HuH-7.5 (cell line): ENCODE measurements around the gene CCDC102A.
"Not testable (repeated sequence)": the region's sequence is repeated elsewhere in the genome, so short reads cannot be mapped to it uniquely, and the experiment has no call there.

Experiments used
- DNase-seq: peaks from one replicate; pipeline ENCODE4 v3.0.0; 2011; ENCODE audit warnings: low spot score

The CCDC102A gene

GRCh38 chr16:57536306-57537193, at the start of gene CCDC102A:
Gene CCDC102A, minus strand, starts transcription at chr16:57536571. Its CDS starts 7,394 bp downstream, at chr16:57529177.
- no peak for DNase-seq

GRCh38 chr16:57585051-57585687, 48.8 kb upstream of the CCDC102A start:
- no peak for DNase-seq

DNA sequence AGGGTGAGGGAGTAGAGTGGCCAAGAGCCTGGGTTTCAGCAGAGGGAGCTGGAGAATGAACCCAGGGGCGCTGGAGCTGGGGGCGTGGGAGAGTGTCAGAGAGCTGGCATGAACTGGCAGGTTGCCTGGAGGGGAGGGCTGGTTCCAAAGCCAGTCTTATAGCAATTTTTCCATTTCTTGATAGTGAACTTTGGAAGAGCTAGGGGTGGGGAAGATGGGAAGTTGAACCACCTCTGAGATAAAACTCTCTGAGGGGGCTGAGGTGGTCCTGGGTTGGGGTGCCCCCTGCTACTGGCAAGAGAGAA, 42.9 kb upstream of the CCDC102A start:
- DNase-seq: no peak

- no peak for DNase-seq
Measured at GRCh38 chr16:57578521-57579360, 42.4 kb upstream of the CCDC102A start.

DNA sequence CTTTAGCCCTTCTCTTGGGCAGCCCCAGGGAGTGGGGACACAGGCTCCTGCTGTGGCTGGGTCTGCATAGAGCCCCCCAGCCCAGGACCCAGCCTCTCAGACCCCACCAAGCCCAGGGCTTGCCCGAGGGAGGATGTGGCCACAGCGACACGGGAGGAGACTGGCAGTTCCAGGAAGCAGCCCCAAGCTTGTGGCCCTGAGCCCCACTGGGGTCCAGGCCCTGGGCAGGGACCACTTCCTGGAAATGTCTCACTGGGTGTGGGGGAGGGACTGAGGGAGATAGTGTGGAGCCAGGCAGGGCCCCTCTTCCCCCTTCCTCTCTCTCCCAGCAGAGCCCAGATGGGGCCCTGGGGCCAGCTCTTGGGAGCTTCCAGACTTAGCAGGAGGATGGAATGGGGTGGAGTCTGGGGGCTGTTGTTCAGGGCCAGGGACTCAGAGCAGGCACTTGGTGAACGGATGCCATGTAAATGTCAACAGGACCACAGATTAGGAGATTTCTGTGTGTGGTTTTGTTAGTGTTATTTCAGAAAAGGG, 41.4 kb upstream of the CCDC102A start:
- no peak for DNase-seq

GRCh38 chr16:57577214-57577613, 40.8 kb upstream of the CCDC102A start:
- no peak for DNase-seq

DNA sequence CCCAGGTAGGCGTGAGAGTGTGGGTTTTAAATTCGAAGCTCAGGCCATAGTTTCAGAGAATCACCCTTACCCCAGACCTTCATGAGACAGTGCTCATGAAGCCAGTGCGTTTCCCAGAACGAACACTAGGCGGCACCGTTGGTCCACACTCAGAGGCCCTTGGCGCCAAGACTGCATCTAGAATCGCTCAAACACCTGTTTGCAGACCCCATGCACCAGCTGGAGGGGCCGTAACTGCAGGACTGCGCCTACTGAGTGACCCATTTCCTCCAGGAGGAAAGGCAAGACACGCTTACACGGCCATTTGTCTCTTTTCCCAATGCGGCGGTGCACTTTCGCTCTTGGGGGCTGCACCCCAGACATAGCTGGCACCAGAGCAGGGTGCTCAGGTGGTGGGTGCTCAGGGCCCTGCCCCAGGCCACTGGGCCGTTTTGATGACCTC, 40.1 kb upstream of the CCDC102A start:
- DNase-seq: peak; percentile 68

GRCh38 chr16:57575468-57576277, 39.3 kb upstream of the CCDC102A start:
- no peak for DNase-seq

DNA sequence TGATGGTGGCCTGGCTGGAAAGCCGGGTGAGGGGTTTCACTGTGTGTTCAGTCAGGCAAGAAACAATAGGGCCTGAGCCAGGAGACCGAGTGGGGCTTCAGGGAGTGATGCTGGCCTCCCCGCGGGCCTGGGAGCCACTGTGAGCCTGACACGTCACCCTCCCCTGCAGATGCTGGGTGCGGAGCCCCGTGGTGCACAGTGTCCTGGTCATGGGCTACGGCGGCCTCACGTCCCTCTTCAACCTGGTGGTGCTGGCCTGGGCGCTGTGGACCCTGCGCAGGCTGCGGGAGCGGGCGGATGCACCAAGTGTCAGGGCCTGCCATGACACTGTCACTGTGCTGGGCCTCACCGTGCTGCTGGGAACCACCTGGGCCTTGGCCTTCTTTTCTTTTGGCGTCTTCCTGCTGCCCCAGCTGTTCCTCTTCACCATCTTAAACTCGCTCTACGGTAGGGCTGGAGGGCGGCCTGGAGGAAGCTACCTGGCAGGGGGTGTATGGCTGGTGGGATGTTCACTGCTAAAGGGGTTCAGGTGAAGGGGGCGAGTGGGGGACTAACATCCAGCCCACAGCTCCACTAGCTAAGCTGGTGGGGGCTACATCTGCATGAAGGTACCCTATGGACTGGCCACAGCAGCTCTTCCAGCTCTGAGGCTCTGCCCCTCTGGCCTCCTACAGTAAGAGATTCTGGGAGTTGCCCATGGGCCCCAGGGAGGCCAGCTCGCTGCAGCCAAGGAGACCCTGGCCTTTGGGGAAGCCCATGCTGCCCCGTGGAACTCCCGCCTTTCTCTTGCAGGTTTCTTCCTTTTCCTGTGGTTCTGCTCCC, 38.5 kb upstream of the CCDC102A start:
- DNase-seq: no peak

DNA sequence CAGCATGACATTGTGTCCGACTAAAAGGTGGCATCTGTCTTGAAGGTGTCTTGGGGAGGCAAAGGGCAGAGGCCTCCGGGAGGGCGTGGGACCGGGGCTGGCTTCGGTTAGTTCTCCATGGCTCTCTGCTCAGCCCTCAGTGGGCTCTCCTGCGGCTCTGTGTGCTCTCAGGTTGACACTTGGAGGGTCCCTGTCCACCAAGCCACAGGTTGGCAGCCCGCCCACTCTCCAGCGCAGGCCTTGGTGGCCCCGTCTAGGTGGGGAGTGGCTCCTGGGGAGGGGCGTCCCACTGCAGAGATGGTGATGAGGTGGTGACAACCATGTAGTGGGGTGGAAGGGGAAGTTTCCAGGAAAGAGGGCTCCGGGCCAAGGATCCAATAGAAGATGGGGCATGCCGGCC, 37.7 kb upstream of the CCDC102A start:
- DNase-seq: no peak

DNA sequence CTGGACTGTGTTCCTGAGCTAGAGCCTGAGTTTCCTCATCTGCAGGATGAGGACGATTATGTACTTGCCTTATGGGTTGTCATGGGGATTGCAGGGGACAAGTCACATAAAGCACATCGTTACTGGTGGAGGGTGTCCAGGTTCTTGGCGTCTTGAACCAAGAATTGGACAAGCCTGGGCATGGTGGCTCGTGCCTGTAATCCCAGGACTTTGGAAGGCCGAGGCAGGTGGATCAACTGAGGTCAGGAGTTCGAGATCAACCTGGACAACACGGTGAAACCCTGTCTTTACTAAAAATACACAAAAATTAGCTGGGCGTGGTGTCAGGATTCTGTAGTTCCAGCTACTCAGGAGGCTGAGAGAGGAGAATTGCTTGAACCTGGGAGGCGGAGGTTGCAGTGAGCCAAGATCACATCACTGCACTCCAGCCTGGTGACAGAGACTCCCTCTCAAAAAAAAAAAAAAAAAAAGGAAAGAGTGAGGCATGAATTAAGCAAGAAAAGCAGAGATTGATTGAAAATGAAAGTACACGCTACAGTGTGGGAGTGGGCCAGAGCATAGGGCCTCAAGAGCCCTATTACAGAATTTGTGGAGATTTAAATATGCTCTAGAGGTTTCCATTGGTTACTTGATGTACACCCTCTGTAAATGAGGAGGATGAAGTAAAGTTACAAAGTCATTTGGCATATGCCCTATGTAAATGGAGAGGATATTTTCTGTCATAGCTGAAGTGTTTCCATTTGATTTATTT, 36.8 kb upstream of the CCDC102A start:
- no peak for DNase-seq

GRCh38 chr16:57571098-57571497, 34.7 kb upstream of the CCDC102A start:
- DNase-seq: no peak

DNA sequence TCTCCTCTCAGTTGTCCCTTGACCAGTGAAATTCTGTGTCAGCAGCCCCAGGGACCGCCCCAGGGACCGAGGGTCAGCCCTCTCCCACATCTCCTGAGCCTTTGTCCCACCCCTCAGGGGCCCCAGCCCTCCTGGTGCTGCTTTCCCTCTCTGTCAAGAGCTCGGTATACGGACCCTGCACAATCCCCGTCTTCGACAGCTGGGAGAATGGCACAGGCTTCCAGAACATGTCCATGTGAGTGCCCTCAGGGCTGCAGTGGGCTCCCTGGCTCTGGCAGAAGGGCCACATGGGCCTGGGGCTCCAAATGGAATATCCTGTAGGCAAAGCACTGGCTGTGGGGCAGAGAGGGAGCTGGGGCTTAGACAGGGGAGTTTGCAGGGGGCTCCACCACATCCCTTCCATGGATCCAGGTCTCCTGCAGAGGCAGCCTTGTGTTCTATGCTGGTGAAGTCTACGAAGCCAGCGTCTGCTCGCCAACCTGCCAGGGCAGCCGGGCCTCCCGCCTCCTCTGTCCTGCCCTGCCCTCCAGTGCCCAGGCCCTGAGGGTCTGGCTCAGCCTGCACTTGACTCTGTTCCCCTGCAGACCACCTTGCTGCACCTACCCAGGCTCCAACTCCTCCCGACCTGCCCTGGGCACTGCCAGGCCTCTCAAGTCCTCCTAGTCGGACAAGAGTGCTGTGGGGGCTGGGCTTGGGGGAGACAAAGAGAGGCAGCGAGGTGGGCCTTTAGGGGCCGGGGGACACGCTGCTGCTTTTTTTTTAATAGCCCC, 34.1 kb upstream of the CCDC102A start:
- DNase-seq: no peak

DNA sequence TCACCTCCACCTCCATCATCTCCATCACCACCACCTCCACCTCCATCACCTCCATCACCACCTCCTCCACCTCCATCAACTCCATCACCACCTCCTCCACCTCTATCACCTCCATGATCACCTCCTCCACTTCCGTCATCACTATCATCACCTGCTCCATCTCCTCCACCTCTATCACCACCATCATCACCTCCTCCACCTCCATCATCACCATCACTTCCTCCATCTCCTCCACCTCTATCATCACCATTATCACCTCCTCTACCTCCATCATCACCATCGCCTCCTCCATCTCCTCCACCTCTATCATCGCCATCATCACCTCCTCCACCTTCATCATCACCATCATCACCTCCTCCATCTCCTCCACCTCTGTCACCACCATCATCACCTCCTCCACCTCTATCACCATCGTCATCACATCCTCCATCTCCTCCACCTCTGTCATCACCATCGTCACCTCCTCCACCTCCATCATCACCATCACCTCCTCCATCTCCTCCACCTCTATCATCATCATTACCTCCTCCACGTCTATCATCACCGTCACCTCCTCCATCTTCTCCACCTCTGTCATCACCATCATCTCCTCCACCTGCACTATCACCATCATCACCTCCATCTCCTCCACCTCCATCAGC, 33.1 kb upstream of the CCDC102A start:
- no peak for DNase-seq

DNA sequence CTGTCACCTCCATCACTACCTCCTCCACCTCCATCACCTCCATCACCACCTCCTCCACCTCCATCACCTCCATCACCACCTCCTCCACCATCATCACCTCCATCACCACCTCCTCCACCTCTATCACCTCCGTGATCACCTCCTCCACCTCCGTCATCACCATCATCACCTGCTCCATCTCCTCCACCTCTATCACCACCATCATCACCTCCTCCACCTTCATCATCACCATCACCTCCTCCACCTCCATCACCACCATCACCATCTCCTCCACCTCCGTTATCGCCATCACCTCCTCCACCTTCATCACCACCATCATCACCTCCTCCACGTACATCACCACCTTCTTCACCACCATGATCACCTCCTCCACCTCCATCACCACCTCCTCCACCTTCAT, 32.4 kb upstream of the CCDC102A start:
- DNase-seq: not testable (repeated sequence)

DNA sequence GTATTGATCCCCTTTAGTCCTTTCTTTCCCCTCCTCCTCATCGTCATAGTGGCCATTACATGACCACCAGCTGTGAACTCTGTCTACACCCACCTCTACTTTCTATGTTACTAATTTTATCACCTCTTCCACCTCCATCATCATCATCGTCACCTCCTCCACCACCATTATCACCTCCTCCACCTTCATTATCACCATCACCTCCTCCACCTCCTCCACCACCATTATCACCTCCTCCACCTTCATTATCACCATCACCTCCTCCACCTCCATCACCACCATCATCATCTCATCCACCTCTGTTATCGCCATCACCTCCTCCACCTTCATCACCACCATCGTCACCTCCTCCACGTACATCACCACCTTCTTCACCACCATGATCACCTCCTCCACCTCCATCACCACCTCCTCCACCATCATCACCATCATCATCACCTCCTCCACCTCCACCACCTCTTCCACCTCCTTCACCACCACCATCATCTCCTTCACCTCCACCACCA, 31.9 kb upstream of the CCDC102A start:
- DNase-seq: no peak

GRCh38 chr16:57567691-57568090, 31.3 kb upstream of the CCDC102A start:
- DNase-seq: no peak

- DNase-seq: no peak
Measured at GRCh38 chr16:57566436-57566835, 30.1 kb upstream of the CCDC102A start.
